ENCODE data around the gene NDUFB7. TPM values are rescaled to one million over a fixed set of nuclear protein-coding genes. Genes with fewer than 3 reads are reported as not detected.
"Not testable (repeated sequence)": the region's sequence is repeated elsewhere in the genome, so short reads cannot be mapped to it uniquely, and the experiment has no call there.

Gene NDUFB7
- total RNA-seq = 382 TPM
- long read RNA-seq, transcript NDUFB7-201 (3 exons, 531 nt) = major isoform, 181 of 184 reads
- long read RNA-seq, partial matches to known transcripts = 0 of 184 reads
- long read RNA-seq, other reads (novel, unspliced or antisense) = 3 of 184 reads

DNA sequence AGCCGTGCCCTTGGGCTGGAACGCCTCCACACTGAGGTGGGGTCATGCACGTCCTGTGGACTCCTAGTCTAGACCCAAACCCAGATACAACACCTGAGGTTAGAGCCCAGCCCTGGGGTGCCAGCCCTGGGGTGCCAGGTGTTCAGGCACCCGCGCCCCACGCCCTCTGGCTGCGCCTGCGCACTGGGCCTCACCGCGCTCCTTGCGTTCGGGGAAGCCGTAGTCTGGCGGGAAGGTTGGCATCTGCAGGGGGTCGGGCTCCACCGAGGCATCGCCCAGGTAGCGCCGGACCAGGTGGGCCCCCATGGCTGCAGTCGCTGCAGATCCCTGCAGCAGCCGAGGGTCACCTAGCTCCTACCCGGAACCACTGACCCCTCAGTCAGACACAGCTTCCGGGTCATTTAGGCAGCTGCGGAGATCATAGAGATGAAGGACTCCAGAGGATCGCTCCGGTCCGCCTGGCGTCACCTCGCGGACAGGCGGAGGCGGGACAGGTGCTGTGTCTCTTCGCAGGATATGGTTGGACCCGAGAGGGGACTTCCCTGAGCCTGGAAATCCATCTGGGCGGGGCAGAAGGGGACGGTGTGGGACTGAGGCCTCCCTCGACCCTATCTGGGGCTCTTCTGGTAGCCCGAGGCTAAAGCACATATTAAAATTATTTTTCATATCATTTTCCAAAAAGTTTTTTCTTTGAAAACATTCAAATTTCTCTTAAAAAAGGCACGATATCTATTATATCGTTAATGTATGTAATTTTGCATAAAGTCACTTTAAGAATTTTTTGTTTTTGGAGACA, at the start of gene NDUFB7:
TSS of gene NDUFB7 (minus strand) at position 372 of the 796 bp plus-strand sequence. CDS start at position 306, 66 bp downstream.
- intact Hi-C loops (cut with DNase I) = loop anchor here (5.0 kb wide), 1 partner anchor 115 kb away; no protein-coding TSS in a partner anchor
- DNase-seq (ENCODE audit: low spot score) = peak; percentile 96

GRCh38 chr19:14619404-14619803, 47.5 kb upstream of the NDUFB7 start:
- intact Hi-C loops (cut with DNase I) = no loop called here
- DNase-seq (ENCODE audit: low spot score) = no peak

- DNase-seq (ENCODE audit: low spot score) = no peak
- intact Hi-C loops (cut with DNase I) = no loop called here
Observed at GRCh38 chr19:14616407-14616806, 44.5 kb upstream of the NDUFB7 start.

DNA sequence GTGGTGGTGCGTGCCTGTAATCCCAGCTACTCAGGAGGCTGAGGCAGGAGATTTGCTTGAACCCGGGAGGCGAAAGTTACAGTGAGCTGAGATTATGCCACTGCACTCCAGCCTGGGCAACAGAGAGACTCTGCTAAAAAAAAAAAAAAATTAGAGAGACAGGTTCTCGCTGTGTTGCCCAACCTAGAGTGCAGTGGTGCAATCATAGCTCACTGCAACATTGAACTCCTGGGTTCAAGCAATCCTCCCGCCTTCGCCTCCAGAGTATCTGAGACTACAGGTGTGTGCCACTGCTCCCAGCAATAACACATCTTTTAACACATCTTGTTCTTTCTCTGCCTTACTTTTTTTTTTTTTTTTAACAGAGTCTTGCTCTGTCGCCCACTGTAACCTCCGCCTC, 43.8 kb upstream of the NDUFB7 start:
- intact Hi-C loops (cut with DNase I) = no loop called here
- peak; percentile 78 for DNase-seq (ENCODE audit: low spot score)

DNA sequence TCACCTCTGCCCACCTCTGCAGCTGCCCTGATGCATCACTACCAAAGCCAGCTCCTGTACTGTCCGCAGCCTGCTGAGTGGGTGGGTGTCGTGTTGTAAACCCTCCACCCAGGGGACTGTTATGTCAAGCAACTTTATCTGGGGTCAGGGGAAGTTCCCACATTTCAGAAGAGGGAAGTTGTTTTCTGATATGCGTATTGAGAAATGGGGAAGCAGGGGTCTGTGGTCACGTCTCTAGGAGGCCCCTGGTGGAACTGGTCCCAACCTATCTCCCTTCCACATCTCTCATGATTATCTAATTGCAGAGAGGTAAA, 42.2 kb upstream of the NDUFB7 start:
- DNase-seq (ENCODE audit: low spot score) = no peak
- intact Hi-C loops (cut with DNase I) = no loop called here

DNA sequence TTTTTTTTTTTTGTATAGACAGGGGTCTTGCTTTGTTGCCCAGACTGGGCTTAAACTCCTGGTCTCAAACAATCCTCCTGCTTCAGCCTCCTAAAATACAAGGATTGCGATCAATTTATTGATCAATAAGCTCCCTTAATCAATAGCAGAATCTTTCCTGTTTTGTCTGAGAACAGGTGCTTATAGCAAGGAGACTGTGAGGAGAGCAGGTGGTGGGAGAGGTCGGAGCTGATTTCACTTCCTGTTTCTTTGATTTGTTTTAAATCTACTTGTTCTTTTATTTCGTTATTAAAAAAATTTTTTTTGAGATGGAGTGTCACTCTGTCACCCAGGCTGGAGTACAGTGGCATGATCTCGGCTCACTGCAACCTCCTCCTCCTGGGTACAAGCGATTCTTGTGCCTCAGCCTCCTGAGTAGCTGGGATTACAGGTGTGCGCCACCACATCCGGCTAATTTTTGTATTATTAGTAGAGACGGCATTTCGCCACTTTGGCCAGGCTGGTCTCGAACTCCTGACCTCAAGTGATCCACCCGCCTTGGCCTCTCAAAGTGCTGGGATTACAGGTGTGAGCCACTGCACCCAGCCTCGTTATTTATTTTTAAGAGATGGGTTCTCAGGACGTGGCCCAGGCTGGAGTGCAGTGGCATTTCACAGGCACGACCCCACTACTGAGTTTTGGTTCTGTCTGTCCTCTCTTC, 41.7 kb upstream of the NDUFB7 start:
- intact Hi-C loops (cut with DNase I); DNase-seq (ENCODE audit: low spot score): not testable (repeated sequence)

DNA sequence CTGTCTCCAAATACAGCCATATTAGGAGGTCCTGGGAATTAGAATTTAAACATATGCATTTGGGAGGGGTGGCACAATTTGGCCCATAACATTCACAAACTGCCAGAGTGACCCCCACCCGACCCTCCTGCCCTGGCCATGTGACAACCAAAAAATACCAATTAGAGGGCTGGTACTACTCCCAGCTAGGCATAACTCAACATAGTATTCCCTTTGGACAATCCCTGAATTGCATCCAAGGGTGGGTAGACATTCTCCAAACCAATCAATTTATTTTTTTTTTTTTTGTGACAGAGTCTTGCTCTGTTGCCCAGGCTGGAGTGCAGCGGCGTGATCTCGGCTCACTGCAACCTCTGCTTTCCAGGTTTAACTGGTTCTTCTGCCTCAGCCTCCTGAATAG, 40.8 kb upstream of the NDUFB7 start:
- intact Hi-C loops (cut with DNase I) = no loop called here
- no peak for DNase-seq (ENCODE audit: low spot score)

DNA sequence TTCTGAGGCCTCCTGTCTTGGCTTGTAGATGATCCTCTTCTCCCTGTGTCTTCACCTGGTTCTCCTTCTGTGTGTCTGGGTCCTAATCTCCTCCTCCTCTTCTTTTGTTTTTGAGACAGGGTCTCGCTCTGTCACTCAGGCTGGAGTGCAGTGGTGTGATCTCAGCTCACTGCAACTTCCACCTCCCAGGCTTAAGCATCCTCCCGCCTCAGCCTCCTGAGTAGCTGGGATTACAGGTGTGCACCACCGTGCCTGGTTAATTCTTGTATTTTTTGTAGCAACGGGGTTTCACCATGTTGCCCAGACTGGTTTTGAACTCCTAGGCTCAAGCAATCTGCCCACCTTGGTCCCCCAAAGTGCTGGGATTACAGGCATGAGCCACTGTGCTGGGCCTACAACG, 40.4 kb upstream of the NDUFB7 start:
- intact Hi-C loops (cut with DNase I); DNase-seq (ENCODE audit: low spot score): not testable (repeated sequence)

DNA sequence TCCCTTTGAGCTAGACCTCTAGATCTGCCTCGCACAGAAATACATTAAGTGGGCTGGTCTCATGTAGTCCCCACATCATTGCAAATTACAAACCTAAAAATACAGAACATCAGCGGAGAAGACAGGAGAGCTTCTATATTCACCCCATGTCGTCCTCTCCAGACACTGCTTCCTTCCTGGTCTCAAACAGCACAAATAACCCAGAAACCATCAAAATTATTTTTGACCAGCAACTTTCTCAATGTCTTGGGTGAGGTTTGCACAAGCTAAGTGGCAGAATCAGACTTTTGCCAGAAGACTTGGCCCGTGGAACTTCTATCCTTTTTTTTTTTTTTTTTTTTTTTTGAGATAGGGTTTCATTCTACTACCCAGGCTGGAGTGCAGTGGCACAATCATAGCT, 39.2 kb upstream of the NDUFB7 start:
- DNase-seq (ENCODE audit: low spot score) = no peak
- intact Hi-C loops (cut with DNase I) = no loop called here

GRCh38 chr19:14606627-14607026, 34.8 kb upstream of the NDUFB7 start:
- DNase-seq (ENCODE audit: low spot score) = no peak

GRCh38 chr19:14603990-14604387, 32.1 kb upstream of the NDUFB7 start:
- intact Hi-C loops (cut with DNase I) = no loop called here
- DNase-seq (ENCODE audit: low spot score) = no peak

More at GRCh38 chr19:14606627-14607026, 34.8 kb upstream of the NDUFB7 start:
- intact Hi-C loops (cut with DNase I) = no loop called here

DNA sequence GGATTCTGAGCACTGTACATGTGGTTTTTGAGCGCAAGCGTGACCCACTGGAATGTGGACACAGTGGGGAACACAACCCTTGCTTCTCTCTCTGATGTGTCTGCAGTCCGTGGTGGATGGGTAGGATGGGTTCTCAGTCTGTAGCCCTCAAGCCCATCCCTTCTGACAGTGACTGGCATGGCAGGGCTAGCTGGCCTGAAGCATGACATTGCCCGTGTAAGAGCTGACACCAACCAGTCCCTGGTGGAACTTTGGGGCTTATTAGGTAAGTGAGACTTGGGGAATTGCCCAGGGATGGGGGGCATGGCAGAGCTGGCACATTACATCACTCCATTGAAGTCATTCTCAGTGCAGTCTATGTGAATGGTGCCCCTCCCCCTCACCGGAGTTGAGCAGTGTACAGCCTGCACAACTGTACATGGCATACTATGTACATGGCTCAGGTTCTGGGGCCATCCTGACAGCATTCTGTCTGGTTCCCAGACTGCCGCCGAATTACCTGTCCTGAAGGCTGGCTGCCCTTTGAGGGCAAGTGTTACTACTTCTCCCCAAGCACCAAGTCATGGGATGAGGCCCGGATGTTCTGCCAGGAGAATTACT, 27.8 kb upstream of the NDUFB7 start:
- DNase-seq (ENCODE audit: low spot score) = no peak
- intact Hi-C loops (cut with DNase I) = no loop called here

- no peak for DNase-seq (ENCODE audit: low spot score)
- intact Hi-C loops (cut with DNase I) = no loop called here
Observed at GRCh38 chr19:14595558-14595957, 23.7 kb upstream of the NDUFB7 start.

DNA sequence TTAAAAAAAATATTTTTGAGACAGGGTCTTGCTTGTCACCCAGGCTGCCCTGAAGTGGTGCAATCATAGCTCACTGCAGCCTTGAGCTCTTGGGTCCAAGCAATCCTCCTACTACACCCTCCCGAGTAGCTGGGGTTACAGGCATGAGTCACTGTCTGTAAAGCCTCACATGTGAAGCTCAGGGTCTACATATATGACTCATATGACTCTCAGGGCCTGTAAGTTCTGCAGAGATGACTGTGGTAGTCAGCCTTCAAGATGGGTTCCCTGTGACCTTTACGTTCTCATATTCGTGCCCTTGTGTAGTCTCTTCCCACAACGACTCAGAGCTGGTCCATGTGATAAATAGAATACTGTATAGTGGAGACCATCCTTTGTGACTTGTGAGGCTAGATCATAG, 17.6 kb upstream of the NDUFB7 start:
- intact Hi-C loops (cut with DNase I); DNase-seq (ENCODE audit: low spot score): not testable (repeated sequence)

DNA sequence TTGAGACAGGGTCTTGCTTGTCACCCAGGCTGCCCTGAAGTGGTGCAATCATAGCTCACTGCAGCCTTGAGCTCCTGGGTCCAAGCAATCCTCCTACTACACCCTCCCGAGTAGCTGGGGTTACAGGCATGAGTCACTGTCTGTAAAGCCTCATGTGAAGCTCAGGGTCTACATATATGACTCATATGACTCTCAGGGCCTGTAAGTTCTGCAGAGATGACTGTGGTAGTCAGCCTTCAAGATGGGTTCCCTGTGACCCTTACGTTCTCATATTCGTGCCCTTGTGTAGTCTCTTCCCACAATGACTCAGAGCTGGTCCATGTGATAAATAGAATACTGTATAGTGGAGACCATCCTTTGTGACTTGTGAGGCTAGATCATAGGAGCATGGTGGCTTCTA, 13.3 kb upstream of the NDUFB7 start:
- intact Hi-C loops (cut with DNase I); DNase-seq (ENCODE audit: low spot score): not testable (repeated sequence)

- DNase-seq (ENCODE audit: low spot score); intact Hi-C loops (cut with DNase I): not testable (repeated sequence)
Observed at GRCh38 chr19:14584372-14584771, 12.5 kb upstream of the NDUFB7 start.

DNA sequence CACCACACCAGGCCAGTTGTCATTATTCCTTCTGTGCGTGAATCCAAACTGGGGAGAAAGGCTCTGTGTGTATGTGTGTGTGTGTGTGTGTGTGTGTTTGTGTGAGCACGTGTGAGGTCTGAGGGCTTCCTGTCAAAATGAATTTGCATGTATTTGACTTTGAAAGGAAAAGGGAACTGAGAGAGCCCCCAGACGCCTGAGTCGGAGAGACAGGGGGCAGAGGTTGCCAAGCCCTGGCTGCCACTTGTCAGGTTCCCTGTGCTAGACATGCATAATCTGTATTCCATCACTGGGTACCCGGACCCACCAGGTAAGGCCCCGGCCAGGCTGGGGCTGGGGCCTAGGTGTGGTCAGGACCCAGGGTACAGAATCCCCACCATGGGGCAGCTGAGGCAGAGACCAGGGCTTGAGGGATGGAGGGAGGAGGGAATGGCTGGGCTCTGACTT, 11.1 kb upstream of the NDUFB7 start, which contains the start of gene CLEC17A:
TSS of gene CLEC17A (plus strand) at position 191 of the 447 bp plus-strand sequence. CDS start at position 268, 77 bp downstream.
- DNase-seq (ENCODE audit: low spot score) = no peak
- intact Hi-C loops (cut with DNase I) = no loop called here

GRCh38 chr19:14580623-14581237, 8.9 kb upstream of the NDUFB7 start:
- DNase-seq (ENCODE audit: low spot score) = no peak
- intact Hi-C loops (cut with DNase I) = no loop called here

GRCh38 chr19:14577885-14578427, 6.1 kb upstream of the NDUFB7 start:
- DNase-seq (ENCODE audit: low spot score) = no peak
- intact Hi-C loops (cut with DNase I) = no loop called here
